GM19455 (cell line): ENCODE data around the gene FBXO41.
"Not testable (repeated sequence)": the region's sequence is repeated elsewhere in the genome, so short reads cannot be mapped to it uniquely, and the experiment has no call there.

ENCODE experiments used
- ATAC-seq: cut with Tn5 transposase; IDR thresholded peaks from one replicate; pipeline ENCODE4 v1.9.1; 2021; ENCODE audit not compliant: unreplicated experiment

Gene FBXO41

DNA sequence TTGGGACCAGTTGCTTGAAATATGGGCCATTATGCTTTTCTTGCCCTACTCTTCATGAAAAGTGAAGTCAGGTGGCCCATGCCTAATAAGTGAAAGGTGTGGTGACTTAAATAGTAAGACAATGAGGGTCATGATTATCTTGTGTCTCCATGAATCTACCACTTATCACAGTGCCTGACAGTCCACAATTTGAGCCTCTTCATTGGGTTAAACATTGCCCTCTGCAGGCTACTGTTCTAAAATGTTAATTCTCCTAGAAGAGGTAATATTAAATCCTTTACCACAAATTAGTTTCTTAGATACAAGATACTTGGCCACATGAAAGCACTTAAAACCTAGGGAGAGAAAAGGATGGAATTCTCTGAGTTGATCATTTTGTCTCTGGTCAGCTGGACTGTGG lies 5.0 kb upstream of the FBXO41 start:
- ATAC-seq: no peak

DNA sequence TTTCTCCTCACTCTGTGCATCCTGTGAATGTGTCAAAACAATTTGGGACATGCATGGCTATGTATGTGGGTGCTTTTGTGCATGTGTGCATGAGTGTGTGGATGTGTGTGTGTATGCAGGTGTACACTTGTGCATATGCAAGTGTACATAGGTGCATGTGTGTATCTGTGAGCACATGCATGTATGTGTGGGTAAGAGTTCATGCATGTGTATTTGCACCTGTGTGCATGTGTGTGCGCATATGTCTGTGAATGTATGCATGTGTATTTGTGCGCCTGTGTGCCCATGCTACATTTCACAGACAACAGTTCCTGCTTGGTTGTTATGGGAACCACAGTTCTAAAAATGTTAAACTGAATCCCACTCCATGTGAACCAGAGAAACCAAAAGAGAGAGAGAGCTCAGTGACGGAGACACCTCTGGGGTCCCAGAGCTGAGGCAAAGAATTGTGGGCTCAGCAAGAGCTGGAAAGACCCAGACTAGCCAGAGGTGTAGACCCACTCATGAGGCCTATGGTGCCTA lies 1.9 kb upstream of the FBXO41 start:
- ATAC-seq: no peak

DNA sequence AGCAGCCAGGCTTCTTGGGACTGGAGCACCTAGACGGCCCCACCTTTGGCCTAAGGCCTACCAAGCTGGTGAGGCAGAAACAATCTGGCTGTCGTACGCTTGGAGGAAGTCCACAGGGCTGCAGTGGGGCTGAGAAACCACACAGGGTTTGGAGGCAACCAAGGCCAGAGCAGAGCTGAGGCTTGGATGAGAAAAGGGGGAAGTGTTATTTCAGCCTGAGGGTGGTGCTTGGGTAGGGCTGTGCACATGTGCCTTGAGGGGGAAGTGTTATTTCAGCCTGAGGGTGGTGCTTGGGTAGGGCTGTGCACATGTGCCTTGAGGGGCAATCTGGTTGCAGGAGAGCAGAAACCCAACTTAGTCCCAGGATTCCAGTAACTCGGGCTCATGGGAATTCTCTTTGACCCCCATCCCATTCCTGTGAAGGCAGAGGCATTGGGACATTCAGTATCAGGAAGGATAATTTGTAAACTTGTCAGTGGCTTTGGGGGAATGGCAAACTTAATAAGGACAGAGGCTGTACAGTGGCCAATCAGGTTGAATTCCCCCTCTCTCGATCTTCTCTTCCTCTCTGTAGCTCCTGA lies 971 bp upstream of the FBXO41 start:
- peak; percentile 53 for ATAC-seq

DNA sequence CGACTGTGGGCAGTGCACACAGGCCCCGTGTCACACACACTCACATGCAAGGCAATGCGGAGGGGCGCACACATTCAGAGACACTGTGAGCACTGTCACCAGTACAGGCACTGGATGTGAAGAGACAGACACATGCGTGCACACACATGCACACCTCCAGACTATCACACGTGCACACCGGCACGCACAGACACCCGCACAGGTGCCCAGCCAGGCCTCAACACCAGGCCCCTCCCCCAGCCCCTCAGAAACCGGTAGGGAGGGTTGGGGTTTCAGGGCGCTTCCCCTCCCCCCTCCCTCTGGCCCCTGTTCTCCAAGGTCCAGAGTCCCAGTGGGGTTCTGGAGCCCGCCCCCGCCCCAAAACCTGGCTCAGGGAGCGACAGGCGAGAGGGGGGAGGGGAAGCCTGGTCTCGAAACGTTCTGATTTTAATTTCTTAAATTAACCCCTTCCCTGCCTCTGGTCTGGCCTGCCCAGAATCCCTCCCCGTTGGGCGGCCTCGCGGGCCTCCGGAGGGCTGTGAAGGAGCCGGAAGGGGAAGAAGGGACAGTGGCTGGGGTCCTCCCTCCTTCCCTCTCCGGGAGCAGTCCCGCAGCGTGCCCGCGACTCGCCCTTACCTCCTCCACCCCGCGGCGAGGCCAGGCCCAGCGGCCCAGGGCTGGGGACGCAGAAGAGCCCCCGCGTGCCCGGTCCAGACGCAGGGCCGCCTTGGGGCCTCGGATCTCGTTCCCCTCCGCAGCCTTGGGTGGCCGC lies 558 bp downstream of the FBXO41 start:
- ATAC-seq: peak; percentile 20

DNA sequence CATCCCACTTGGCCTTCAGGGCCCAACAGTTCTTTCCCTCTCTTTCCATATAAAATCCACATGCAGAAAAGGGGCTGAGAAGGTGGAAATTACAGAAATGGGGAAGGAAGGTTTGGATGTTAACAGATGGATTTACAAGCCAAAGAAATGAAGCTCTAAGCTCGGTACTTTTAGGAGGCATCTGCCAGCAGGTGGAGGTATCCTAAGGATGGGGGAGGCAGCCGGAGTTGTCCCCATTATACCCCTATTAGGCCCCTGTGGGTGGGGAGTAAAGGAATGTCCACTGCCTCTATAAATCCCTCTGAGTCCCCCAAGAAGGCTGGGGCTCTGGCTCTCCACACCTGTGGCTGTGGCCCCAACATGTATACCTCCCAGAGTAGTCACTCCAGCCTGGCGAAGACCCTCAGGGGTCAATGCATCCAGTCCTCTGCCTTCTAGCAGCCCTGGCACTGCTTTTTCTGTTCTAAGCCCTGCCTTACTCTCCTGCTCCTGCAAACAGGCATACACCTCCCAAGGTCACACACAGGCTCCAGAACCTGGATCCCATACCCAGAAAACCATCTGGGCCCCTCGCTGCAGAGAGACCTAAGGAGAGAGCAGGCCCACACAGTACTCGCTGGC lies 1.2 kb downstream of the FBXO41 start:
- ATAC-seq: no peak

DNA sequence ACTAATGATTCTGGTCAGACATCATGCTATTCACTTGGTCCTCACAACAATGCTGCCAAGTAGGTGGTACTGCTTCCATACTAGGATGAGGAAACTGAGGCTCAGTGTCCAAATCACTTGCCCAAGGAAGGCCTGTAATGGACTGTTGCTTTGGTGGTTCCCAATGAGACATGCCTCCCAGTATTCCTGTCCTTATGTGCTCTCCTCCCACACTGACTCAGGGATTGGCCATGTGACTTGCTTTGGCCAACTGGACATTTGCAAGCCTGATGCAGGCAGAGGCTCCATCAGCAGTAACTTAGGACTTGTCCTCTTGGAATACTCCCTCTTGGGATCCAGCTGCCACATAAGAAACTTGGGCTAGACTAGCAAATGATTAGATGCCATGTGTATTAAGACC lies 3.0 kb downstream of the FBXO41 start:
- no peak for ATAC-seq

DNA sequence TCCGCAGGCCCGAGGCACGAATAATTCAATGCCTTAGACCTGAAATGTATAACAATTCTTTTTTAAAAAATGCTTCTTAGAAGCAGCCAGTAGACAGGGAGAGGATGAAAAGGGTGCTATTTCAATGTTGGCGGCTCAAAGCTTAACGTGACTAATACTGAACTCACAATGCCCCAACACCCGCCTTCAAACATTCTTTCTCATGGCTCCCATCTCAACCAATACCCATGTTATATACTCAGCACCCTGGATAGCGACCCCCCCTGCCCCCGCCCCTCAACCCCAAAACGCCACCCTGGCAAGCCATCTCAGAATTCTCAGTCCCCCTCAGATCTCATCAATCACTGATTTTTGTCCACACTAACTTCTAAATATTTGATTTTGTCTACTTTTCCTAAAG lies 4.4 kb downstream of the FBXO41 start:
- ATAC-seq: no peak

DNA sequence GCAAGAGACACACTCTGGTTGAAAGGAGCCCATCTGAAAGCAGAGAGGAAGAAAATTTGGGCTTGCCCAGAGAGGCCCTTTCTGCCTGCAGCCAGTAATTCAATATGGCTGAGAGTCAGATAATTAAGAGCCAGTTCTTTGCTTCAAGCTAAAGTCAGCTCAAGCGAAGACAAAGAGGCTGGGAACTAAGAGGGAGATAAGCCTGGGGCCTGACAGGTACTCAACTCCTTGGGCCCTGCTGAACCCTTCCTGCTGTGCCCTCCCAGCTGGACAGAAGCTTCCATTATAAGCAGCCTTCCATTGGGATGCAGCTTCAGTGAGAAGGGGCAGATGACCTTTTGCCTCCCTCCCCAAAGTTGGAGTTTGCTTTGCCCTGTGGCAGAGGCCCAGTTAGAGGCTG lies 12.0 kb downstream of the FBXO41 start:
- no peak for ATAC-seq

DNA sequence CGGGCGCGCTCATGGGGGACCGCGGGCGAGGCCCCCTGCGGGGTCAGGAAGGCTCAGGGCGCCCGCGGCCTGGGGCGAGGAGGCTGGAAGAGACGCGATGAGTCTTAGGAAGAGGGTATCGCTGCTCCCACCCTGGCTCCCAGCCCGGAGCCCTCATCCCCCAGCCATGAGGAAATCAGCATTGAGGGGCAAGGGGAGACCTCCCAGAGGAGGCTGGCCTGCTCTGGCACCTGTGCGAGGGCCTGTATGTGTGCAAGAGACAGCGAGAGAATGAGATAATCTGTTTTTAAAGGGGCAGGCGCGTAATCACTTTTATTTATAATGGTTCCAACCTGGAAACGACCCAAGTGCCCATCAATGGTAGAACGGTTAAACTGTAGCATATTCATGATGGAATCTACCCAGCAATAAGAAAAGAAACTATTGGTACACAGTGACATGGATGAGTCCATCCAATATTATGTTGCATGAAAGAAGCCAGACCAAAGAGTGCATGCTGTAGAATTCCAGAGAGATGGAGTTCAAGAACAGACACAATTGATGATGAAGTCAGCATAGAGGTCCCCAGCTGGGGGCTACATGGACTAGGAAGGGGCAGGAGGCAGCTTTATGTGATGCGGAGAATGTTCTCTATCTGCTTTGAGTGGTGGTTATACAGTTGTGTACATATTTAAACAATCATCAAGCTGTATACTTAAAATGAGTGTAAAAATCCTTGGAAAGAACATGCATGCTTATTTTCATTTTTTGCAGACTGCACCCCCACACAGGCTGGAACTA lies 14.4 kb downstream of the FBXO41 start:
- peak; percentile 25 for ATAC-seq

DNA sequence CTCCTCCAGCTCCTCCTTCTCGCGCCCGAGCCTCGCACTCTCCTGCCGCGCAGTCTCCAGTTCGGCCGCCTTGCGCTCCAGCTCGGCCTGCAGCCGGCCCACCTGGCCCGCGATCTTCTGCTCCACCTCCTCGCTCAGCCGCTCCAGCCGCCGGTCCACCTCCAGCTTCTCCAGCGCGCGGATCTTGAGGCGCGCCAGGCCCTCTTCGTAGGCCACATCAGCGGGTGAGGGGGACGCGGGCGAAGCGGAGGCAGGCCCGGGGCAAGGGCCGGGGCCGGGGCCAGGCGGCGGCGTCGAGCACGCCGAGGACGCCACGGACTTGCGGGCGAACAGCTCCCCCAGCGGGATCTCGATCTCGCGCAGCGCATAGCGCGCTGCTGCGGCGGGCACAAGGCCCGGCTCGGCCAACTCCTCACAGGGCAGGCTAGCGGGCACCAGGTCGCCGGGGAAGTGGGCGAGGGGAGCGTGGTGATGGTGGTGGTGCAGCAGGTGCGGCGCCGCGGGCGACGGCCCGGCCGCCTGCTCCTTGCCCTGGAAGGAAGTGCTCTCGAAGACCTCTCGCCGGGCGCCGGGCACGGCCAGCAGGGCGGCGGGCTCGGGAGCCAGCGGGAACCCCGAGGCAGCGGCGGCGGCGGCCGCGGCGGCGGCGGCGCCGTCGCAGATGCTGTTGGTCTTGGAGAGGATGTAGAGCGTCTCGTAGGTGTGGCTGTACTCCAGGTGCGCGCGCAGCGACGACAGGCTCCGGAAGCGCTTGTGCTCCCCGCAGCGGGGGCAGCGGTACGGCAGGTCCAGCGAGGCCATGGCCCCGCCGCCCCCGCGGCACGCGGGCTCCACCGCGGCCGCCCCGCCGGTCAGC lies 15.2 kb downstream of the FBXO41 start:
- ATAC-seq: peak; percentile 94

DNA sequence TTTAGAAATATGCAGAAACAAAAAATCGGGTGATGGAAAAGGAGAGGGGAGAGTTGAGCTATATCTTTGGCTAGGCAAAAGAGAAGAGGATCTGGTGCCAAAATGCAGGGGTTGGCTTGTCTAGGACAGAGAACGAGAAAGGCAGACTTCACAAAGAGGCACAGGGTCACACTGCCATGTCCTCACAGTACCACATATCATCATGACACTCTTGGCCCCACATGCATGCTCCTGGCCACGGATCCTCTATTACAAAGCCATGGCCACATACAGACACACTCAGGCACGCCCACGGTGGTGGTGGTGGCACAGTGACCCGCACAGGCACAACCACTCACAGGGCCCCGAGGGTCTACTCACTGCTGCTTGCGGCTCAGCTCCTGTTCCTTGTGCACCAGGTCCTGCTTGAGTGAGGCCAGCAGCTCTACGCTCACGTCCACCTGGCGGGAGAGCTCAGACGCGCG lies 15.9 kb downstream of the FBXO41 start:
- no peak for ATAC-seq

DNA sequence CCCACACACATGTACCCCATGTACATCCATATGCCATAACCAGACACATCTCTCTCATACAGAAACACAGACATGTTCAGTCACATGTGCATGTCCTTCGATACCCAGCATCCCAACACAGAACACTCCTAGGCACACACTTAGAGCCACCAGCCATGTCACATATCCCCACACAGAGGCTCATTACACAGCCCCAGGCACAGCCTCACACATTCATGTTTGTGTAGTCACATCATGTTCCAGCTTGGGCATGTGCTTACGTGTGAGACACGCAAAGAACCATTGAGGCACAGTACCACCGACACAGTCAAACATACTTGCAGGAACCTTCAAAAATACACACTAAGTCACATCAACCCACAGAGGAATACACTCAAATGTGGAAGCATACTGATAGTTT lies 17.3 kb downstream of the FBXO41 start:
- ATAC-seq: no peak

DNA sequence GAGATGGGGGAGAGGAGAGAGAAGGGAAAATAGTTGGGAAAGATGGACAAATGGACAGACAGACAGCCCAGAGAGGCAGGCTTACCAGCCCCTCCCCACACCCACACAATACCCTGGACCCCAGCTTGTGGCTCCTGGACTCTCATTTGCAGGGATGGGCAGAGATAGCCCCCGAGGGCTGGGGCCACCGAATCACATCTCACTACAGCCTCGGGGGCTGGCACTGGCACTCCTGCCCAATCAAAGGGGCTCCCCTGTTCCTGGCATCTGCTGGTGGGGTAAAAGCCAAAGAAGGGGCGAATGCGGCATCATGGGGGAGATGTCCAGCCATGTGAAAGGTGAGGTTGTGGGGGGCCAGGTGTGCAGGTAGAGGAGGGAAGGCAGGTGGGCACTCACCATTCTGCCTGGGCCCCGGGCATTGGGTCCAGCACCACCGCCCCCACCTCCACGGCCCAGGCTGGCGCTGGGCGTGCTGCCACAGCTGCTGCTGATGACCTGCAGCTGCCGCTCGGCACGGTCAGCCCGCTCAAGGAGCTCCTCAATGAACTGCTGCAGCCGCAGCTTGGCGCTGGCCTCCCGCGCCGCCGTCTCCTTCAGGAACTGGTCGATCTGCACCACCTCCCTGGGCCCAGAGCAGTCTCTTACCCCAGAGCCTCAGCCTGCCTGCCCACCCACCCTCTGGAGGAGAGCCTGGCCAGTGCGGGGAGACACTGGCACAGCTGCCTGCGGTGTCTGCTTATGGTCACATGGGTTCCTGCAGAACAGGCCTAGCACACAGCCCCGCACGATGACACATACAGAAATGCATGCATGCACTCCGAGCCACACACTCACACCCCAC lies 18.0 kb downstream of the FBXO41 start:
- ATAC-seq: no peak

DNA sequence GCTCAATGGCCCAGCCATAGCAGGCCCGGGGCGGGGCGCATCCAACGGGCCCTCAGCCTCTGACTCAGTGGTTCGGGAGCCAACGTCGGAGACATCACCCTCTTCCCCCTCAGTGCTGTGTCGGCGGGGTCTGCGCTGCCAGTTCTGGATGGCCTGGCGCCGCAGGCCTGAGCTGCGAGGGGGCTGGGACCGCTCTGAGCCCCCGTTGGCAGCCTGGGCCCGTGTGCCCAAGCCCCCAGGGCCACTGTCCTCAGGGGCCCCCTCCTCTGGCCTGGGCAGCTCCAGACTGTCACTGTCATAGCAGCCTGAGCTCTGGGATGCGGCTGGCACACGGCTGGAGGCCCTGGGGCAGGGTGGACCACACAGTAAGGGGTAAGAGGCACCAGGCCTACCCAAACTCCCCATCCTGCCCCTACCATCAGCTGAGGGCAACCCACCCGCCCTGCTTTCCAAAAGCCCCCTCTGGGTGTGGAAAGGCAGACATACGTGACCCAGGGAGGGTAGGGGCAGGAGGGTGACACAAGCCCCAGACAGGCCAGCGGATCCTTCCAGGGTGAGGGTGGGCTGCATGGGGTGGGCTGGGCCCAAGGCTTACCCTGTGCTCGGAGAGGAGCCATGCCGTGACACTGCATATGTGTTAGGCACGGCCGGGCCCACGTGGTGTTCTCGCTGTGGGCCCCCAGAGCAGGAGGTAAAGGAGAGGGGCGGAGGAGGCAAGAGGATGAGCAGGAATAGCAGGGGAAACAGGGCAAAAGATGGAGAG lies 18.8 kb downstream of the FBXO41 start:
- ATAC-seq: no peak

DNA sequence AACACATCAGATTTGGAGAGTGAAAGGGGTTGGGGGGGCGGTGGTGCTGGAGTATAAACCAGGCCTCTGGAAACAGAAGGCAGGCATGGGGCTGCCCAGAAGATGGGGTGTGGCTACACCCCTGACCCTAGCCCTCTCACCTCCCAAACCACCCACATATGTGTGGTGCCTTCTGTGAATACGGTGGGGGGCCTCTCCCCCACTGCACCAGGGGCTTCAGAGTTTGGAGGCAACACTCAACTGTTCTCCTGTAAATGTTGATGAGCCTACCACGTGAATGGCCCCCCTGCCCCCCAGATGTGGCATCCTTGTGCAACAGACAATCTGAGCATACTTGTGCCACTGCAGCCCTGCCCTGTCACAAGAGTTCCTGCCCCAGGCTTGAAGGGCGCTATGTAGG lies 19.5 kb downstream of the FBXO41 start:
- ATAC-seq: no peak

DNA sequence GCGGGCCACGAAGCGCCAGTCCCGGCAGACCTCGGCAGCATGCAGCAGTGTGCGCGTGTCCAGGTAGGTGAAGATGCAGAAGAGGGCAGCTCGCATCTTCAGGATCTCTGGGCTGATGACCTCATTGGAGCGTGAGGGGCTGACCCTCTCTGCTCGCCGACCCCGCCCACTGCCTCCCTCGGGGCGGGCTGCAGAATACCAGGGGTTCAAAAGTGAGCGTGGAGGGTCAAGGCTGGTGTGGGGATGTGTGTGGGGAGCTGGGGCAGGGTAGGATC lies 20.0 kb downstream of the FBXO41 start:
- ATAC-seq: no peak

DNA sequence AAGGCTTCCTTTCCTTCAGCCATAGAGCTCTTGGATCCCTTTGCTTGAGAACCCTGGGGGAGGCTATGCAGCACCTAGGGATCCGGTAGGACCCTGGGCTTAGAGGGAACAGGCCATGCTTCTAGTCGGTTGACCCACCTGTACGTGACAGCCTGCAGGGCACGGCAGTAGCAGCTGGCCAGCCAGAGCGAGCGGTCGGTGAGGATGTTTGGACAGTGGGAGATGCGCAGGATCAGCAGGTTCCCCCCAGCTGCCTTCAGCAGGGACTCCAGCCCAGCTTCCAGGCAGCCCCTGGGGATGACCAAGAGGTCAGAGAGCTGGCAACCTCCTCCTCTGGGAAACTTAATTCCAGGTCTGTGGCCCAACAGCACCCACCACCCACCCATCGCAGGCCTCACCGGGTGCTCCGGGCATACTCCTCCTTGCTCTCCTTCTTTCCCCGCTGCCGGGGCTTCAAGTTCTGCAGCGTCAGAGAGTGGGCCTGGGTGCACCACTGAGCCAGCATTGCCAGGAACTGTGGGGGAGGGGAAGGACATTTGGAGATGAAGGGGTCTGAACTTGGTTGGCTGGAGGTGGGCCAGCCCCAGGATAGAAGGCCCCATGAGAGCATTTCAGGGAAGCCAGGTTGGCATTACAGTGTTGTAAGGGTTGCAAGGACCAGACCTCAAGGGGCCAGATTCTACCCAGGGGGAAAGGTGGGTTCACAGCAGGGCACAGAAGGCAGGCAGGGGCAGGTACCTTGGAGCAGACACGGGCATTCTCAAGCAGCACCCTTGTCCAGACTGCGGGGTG lies 20.5 kb downstream of the FBXO41 start:
- no peak for ATAC-seq

DNA sequence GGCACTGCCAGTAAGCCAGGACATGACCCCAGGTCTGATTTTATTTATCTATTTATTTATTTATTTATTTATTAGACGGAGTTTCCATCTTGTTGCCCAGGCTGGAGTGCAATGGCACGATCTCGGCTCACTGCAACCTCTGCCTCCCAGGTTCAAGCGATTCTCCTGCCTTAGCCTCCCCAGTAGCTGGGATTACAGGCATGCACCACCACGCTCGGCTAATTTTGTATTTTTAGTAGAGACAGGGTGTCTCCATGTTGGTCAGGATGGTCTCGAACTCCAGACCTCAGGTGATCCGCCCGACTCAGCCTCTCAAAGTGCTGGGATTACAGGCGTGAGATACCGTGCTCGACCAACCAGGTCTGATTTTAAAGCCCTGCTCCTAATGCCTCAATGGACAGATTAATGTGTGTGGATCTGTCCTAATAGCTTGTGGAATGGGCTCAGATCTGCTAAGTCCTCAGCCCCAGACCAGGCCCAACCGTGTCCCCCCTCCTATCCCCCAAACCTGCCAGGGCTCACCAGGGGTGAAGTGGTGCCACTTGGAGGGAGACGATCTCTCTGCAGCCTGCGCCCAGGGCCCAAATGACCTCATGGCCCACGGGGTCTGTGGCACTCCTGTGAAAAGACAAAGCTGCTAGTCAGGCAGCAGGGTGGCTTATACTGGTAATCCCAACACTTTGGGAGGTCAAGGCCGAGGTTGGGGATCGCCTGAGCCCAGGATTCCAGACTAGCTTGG lies 21.4 kb downstream of the FBXO41 start:
- not testable (repeated sequence) for ATAC-seq
